H1 (cell line): ENCODE results near the gene NPTXR. TPM values are rescaled to one million over a fixed set of nuclear protein-coding genes. Genes with fewer than 3 reads are reported as not detected.

Experiments
- CTCF ChIA-PET: fragments of 300-600 bp; sonication (Branson Sonifier 250); formaldehyde crosslinking; loops from one replicate; lab custom pipeline; 2021; ENCODE audit not compliant: partially characterized antibody; lab: Charles Lee
- POLR2A ChIA-PET: fragments of 300-600 bp; sonication (Branson Sonifier 250); formaldehyde crosslinking; loops from one replicate; lab custom pipeline; 2021; ENCODE audit warnings: inconsistent platforms; ENCODE audit not compliant: partially characterized antibody; lab: Charles Lee
- DNase-seq, 2 experiments: peaks; one replicate each; pipeline versions ENCODE4 v3.0.0 to v3.0.0-alpha.2; 2010 to 2022; ENCODE audit warnings: low spot score in 2 of 2, low read depth in 1 of 2, mixed read lengths in 1 of 2
- FAIRE-seq: peaks from 2 replicates; lab custom pipeline; 2011; peaks lifted over from hg19 to GRCh38; lab: Jason Lieb, UNC
- H2AFZ ChIP-seq: 2 replicates; pipeline ENCODE4 v1.8.1; 2012; ENCODE audit warnings: low read length, inconsistent platforms
- H2AK5ac ChIP-seq: 2 replicates; pipeline ENCODE4 v1.6.1; 2013; ENCODE audit warnings: low read depth, low read length
- H2BK120ac ChIP-seq: replicated peaks from 2 replicates; pipeline ENCODE3; 2013; ENCODE audit warnings: low read depth, low read length, inconsistent platforms
- H2BK12ac ChIP-seq: 2 replicates; pipeline ENCODE4 v1.6.1; 2013; ENCODE audit warnings: low read depth, low read length
- H2BK15ac ChIP-seq: 2 replicates; pipeline ENCODE4 v1.6.1; 2013; ENCODE audit warnings: low read length
- H2BK20ac ChIP-seq: 2 replicates; pipeline ENCODE4 v1.6.1; 2013; ENCODE audit warnings: low read length
- H2BK5ac ChIP-seq: 2 replicates; pipeline ENCODE4 v1.6.1; 2013; ENCODE audit warnings: low read depth, low read length
- H3K14ac ChIP-seq: 2 replicates; pipeline ENCODE4 v1.6.1; 2013; ENCODE audit warnings: inconsistent platforms; ENCODE audit not compliant: insufficient read length
- H3K18ac ChIP-seq: 2 replicates; pipeline ENCODE4 v1.6.1; 2013; ENCODE audit warnings: low read length; ENCODE audit errors: extremely low read depth
- H3K23ac ChIP-seq: 2 replicates; pipeline ENCODE4 v1.6.1; 2013; ENCODE audit warnings: inconsistent platforms; ENCODE audit not compliant: insufficient read length
- H3K23me2 ChIP-seq: 2 replicates; pipeline ENCODE4 v1.6.1; 2013; ENCODE audit warnings: low read depth, low read length
- H3K27ac ChIP-seq: 2 replicates; pipeline ENCODE4 v1.6.1; 2011; ENCODE audit warnings: low read depth, low read length, inconsistent platforms
- H3K27me3 ChIP-seq, 4 experiments: replicated peaks in 1 of 4; 1 replicate in 1 of 4; 2 replicates in 3 of 4; pipeline versions ENCODE4 v1.6.1 to v1.8.1; 2011 to 2013; ENCODE audit warnings: low read length in 3 of 4, mild to moderate bottlenecking in 3 of 4, inconsistent platforms in 2 of 4, mixed read lengths in 2 of 4, moderate library complexity in 1 of 4; ENCODE audit not compliant: control insufficient read depth in 3 of 4, insufficient read depth in 3 of 4; ENCODE audit errors: extremely low read depth in 1 of 4
- H3K36me3 ChIP-seq, 4 experiments: 2 replicates each; pipeline versions ENCODE4 v1.6.1 to v1.8.1; 2011 to 2013; ENCODE audit warnings: mild to moderate bottlenecking in 4 of 4, low read length in 3 of 4, moderate library complexity in 2 of 4, control low read depth in 1 of 4, inconsistent platforms in 1 of 4; ENCODE audit not compliant: insufficient read depth in 4 of 4, control insufficient read depth in 2 of 4
- H3K4ac ChIP-seq: replicated peaks from 2 replicates; pipeline ENCODE3; 2013; ENCODE audit warnings: low read length, low read depth, mixed read lengths, inconsistent platforms; ENCODE audit not compliant: insufficient read length
- H3K4me1 ChIP-seq, 4 experiments: replicated peaks in 1 of 4; 1 replicate in 1 of 4; 2 replicates in 3 of 4; pipeline versions ENCODE4 v1.6.1 to v1.8.1; 2011 to 2013; ENCODE audit warnings: low read length in 3 of 4, inconsistent platforms in 2 of 4, mixed read lengths in 1 of 4; ENCODE audit not compliant: insufficient read depth in 4 of 4, control insufficient read depth in 3 of 4
- H3K4me2 ChIP-seq, 2 experiments: 2 replicates each; pipeline versions ENCODE4 v1.6.1 to v1.8.1; 2011 to 2013; ENCODE audit warnings: low read depth in 2 of 2, low read length in 2 of 2, control low read depth in 1 of 2, inconsistent platforms in 1 of 2, mild to moderate bottlenecking in 1 of 2; ENCODE audit not compliant: insufficient read depth in 1 of 2
- H3K4me3 ChIP-seq, 4 experiments: fragments of 200-600, 300-600 bp in 1 of 4; sonication (generic), shearing (Covaris generic), sonication (Bioruptor Twin) in 1 of 4; 2 replicates each; pipeline versions ENCODE4 v1.5.1 to v1.8.1; 2011 to 2016; ENCODE audit warnings: low read length in 4 of 4, low read depth in 3 of 4, control low read depth in 2 of 4, inconsistent platforms in 2 of 4, mild to moderate bottlenecking in 2 of 4, mixed read lengths in 1 of 4, moderate library complexity in 1 of 4; ENCODE audit not compliant: insufficient read depth in 2 of 4; ENCODE audit errors: extremely low read depth in 1 of 4
- H3K56ac ChIP-seq: replicated peaks from 2 replicates; pipeline ENCODE3; 2013; ENCODE audit warnings: low read depth, mild to moderate bottlenecking, mixed read lengths, low read length, inconsistent platforms; ENCODE audit not compliant: insufficient read length
- H3K79me1 ChIP-seq: 2 replicates; pipeline ENCODE4 v1.6.1; 2013; ENCODE audit warnings: low read depth, low read length, control low read depth
- H3K79me2 ChIP-seq, 2 experiments: 2 replicates each; pipeline versions ENCODE4 v1.6.1 to v1.8.1; 2012 to 2013; ENCODE audit warnings: low read length in 2 of 2, mild to moderate bottlenecking in 2 of 2, inconsistent platforms in 1 of 2; ENCODE audit not compliant: insufficient read depth in 2 of 2, control insufficient read depth in 1 of 2
- H3K9ac ChIP-seq, 4 experiments: replicated peaks in 1 of 4; 1 replicate in 1 of 4; 2 replicates in 3 of 4; pipeline versions ENCODE4 v1.6.1 to v1.8.1; 2011 to 2013; ENCODE audit warnings: low read depth in 3 of 4, low read length in 3 of 4, control low read depth in 2 of 4, mild to moderate bottlenecking in 2 of 4, moderate library complexity in 2 of 4, inconsistent platforms in 1 of 4; ENCODE audit errors: extremely low read depth in 1 of 4
- H3K9me3 ChIP-seq, 2 experiments: 2 replicates each; pipeline versions ENCODE4 v1.6.1 to v1.8.1; 2012 to 2013; ENCODE audit warnings: mild to moderate bottlenecking in 2 of 2, moderate library complexity in 2 of 2, control low read depth in 1 of 2, inconsistent platforms in 1 of 2, low read depth in 1 of 2, low read length in 1 of 2, mixed read lengths in 1 of 2; ENCODE audit not compliant: insufficient read depth in 2 of 2
- H4K20me1 ChIP-seq, 2 experiments: replicated peaks in 1 of 2; 2 replicates each; pipeline versions ENCODE3 to v1.8.1; 2011 to 2013; ENCODE audit warnings: inconsistent platforms in 2 of 2, low read length in 2 of 2, mild to moderate bottlenecking in 1 of 2; ENCODE audit not compliant: insufficient read depth in 2 of 2, control insufficient read depth in 1 of 2
- H4K5ac ChIP-seq: 2 replicates; pipeline ENCODE4 v1.6.1; 2013; ENCODE audit warnings: low read length, low read depth, mixed read lengths, inconsistent platforms; ENCODE audit not compliant: insufficient read length
- H4K8ac ChIP-seq: 2 replicates; pipeline ENCODE4 v1.8.0; 2013; ENCODE audit warnings: mild to moderate bottlenecking, moderate library complexity, low read length, inconsistent platforms; ENCODE audit not compliant: insufficient read depth; ENCODE audit errors: extremely low read depth
- H4K91ac ChIP-seq: replicated peaks from 2 replicates; pipeline ENCODE3; 2013; ENCODE audit warnings: low read length, mixed read lengths, inconsistent platforms; ENCODE audit not compliant: insufficient read length
- EGR1 ChIP-seq: IDR thresholded peaks from 2 replicates; pipeline ENCODE4 v1.6.1; 2011; ENCODE audit warnings: low read depth, low read length, borderline replicate concordance
- EP300 ChIP-seq, 2 experiments: IDR thresholded peaks; 1 replicate in 1 of 2; 2 replicates in 1 of 2; pipeline ENCODE4 v1.6.1; 2011 to 2012; ENCODE audit warnings: low read depth in 2 of 2, low read length in 2 of 2, mild to moderate bottlenecking in 2 of 2, borderline replicate concordance in 1 of 2, inconsistent platforms in 1 of 2, moderate library complexity in 1 of 2
- GTF2F1 ChIP-seq: IDR thresholded peaks from 2 replicates; pipeline ENCODE4 v1.6.1; 2012; ENCODE audit warnings: low read depth, low read length, improper control_type of control experiment, borderline replicate concordance
- HDAC6 ChIP-seq: IDR thresholded peaks from one replicate; pipeline ENCODE4 v1.7.1; 2012; ENCODE audit warnings: low read depth, mild to moderate bottlenecking, inconsistent platforms, low read length, moderate library complexity
- POLR2A ChIP-seq, 2 experiments: IDR thresholded peaks; 1 replicate in 1 of 2; 2 replicates in 1 of 2; pipeline ENCODE4 v1.6.1; 2011; ENCODE audit warnings: low read depth in 2 of 2, low read length in 2 of 2, mild to moderate bottlenecking in 2 of 2; ENCODE audit errors: control extremely low read depth in 1 of 2
- SAP30 ChIP-seq: fragments of 300-600 bp; sonication (generic); IDR thresholded peaks from 2 replicates; pipeline ENCODE4 v1.7.1; 2012; ENCODE audit warnings: low read length, moderate library complexity, mild to moderate bottlenecking, inconsistent platforms; ENCODE audit not compliant: insufficient read depth, insufficient replicate concordance
- SIN3A ChIP-seq, 2 experiments: IDR thresholded peaks in 1 of 2; conservative IDR thresholded peaks in 1 of 2; 2 replicates each; pipeline ENCODE4 v1.6.1; 2011 to 2012; ENCODE audit warnings: low read length in 2 of 2, improper control_type of control experiment in 1 of 2, low read depth in 1 of 2, mild to moderate bottlenecking in 1 of 2
- SRF ChIP-seq: IDR thresholded peaks from 2 replicates; pipeline ENCODE4 v1.6.1; 2011; ENCODE audit warnings: mild to moderate bottlenecking, low read depth, low read length, moderate library complexity
- TCF12 ChIP-seq: IDR thresholded peaks from 2 replicates; pipeline ENCODE4 v1.6.1; 2011; ENCODE audit warnings: low read depth, mild to moderate bottlenecking, low read length
- TEAD4 ChIP-seq: IDR thresholded peaks from 2 replicates; pipeline ENCODE4 v1.6.1; 2012; ENCODE audit warnings: low read depth, low read length, inconsistent platforms, mixed read lengths
- YY1 ChIP-seq: IDR thresholded peaks from 2 replicates; pipeline ENCODE4 v1.6.1; 2011; ENCODE audit warnings: low read depth, mild to moderate bottlenecking, low read length
- whole genome bisulfite sequencing, 2 experiments: shearing (Covaris generic) in 1 of 2; methylation state at CpG; one replicate each; pipeline versions ENCODE4 v1.1.6 to v1.1.7; 2013 to 2015; ENCODE audit warnings: low lambda C conversion rate in 2 of 2, mixed read lengths in 2 of 2, inconsistent platforms in 1 of 2, low coverage in 1 of 2, missing lambda C conversion rate in 1 of 2; ENCODE audit not compliant: insufficient replicate concordance in 2 of 2, insufficient coverage in 1 of 2, insufficient read length in 1 of 2; ENCODE audit errors: extremely low coverage in 1 of 2, missing lambda C conversion rate in 1 of 2; 5-methylcytosine and 5-hydroxymethylcytosine counted together
- polyA plus RNA-seq, 7 experiments: library from polyadenylated mRNA; depleted of rRNA in 3 of 7; stranded (reverse) in 5 of 7; unstranded in 2 of 7; fragments of >200 nt in 5 of 7; fragments of 200-250 nt in 2 of 7; gene quantifications; 1 replicate in 5 of 7; 2 replicates in 1 of 7; 4 replicates in 1 of 7; pipeline versions ENCODE4 v1.2.1 to v1.2.3, GENCODE V29; 2011 to 2013; ENCODE audit warnings: missing spikeins in 2 of 7, mixed read lengths in 2 of 7
- total RNA-seq: library from RNA; stranded (reverse); fragmentation: NEBNext Ultra II Directional; extraction: Animal tissue kit (Norgen Biotek cat#: 25700); gene quantifications from 2 replicates; pipeline ENCODE4 v1.2.1, GENCODE V29; 2021

Gene NPTXR
- total and polyA plus RNA-seq, 2 of the 8 experiments (the other 6 are each of a cell fraction or from before 2014, with no cell fraction given) = 3.7 to 6.4 TPM

DNA sequence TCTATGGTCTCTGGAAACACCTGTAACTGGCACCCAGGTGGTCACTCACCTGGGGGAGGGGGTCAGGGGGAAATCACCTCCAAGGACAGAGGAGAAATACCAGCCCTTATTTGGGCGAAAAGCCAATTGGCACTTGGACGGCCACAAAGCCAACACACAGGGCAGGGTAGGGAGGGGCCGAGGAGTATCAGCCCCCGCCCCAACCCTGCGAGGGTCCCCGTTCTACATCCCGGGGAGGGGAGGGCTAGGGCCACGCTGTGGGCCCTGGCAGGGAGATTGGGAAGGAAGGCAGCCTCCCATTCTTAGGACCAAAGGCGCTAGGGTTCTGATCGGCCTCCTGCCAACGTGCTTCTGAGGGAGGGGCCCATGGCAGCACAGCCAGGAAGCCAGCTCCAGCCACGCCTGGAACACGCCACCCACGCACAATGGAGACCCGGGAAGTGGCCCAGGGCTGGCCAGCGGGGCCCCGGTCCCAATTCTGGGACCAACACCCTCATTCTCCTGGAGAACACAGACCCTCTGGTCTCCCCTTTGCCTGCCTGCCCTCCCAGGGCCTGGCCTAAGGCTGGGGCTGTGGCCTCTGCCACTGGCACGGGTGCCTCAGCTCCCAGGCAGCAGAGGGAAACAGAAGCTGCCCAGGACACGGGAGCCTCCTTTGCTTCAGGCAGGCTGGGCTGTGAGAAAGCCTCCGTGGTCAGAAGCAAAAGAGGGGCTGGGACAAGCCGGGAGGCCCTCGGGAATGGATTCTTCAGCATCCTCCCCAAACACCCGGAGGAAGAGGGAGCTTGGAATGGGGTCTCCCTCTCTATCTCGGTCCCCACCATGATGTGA is 20.7 kb upstream of the NPTXR start:
- Histone ChIP-seq H2BK12ac (peak overlapping the region; percentile 60; the same call in 1 of the 2 replicates), H3K23ac (no peak overlapping the region), H3K36me3 (peaks cover 0 to 20% (median 9%) of the 10 kb centered on the region in 4 experiments; a peak in 4 of 8 replicates), H3K4me3 (no peak overlapping the region), H3K4me2 (no peak overlapping the region), H2AFZ (no peak overlapping the region), H3K79me1 (peaks cover 7% of the 10 kb centered on the region), H2AK5ac (no peak overlapping the region), H2BK120ac (no peak overlapping the region), H3K18ac (no peak overlapping the region; the same call in none of the 2 replicates), H3K23me2 (no peaks in the 10 kb centered on the region; the same call in 1 of the 2 replicates), H3K14ac (no peak overlapping the region), H4K5ac (no peak overlapping the region), H3K4me1 (peaks cover 2 to 36% (median 26%) of the 10 kb centered on the region in 4 experiments), H3K79me2 (no peaks in the 10 kb centered on the region), H3K27me3 (no peaks in the 10 kb centered on the region), H3K56ac (no peak overlapping the region), H3K27ac (peak overlapping the region; percentile 72), H3K9me3 (no peaks in the 10 kb centered on the region), H4K8ac (peak overlapping the region; percentile 59; the same call in 1 of the 2 replicates), H2BK20ac (no peak overlapping the region), H3K4ac (no peak overlapping the region), H4K91ac (no peak overlapping the region), H2BK15ac (no peak overlapping the region), H4K20me1 (peaks cover 18 to 24% of the 10 kb centered on the region in 2 experiments), H2BK5ac (peak overlapping the region; percentile 81), H3K9ac (peak overlapping the region in 2 of 4 experiments; percentile 25 to 39; a peak in 2 of 7 replicates)
- DNase-seq = no peak
- CTCF ChIA-PET = interaction anchor here (0.7 to 8.1 kb wide), 8 partner anchors 9 to 140 kb away, joined by 3 to 79 read pairs (median 3); no protein-coding TSS in a partner anchor
- no peak for FAIRE-seq
- WGBS, 2 experiments = 76% methylated on average over 17 of the region's 24 CpGs; no CpG with 5 or more reads in 1 of the 2 experiments
- POLR2A ChIA-PET = interaction anchor here (0.7 to 1.1 kb wide), 4 partner anchors 10 to 87 kb away, joined by 3 to 4 read pairs (median 4); no protein-coding TSS in a partner anchor
- TF ChIP-seq TEAD4 = 0 out of 2 replicates have a peak, but pooled peaks have one; percentile 37
- no peak for TF ChIP-seq EGR1
- TF ChIP-seq SIN3A (conservative IDR thresholded peaks at IDR 0.05 in 1 of 2, IDR thresholded peaks at IDR 0.05 in 1 of 2; ENCODE audit: low read depth in 1 of 2, low read length in 2 of 2) = no peak
- TF ChIP-seq HDAC6 = no peak
- TF ChIP-seq POLR2A (IDR thresholded peaks at IDR 0.05; ENCODE audit: control extremely low read depth in 1 of 2, low read depth in 2 of 2, low read length in 2 of 2) = peak in 1 of 2 experiments; percentile 53; a peak in 1 of 3 replicates
- peak; percentile 97 for TF ChIP-seq SRF
- TF ChIP-seq TCF12 = no peak
- 0 out of 2 replicates have a peak, but pooled peaks have one; percentile 2 for TF ChIP-seq YY1
- peak in 1 of 2 experiments; percentile 34; a peak in 1 of 3 replicates for TF ChIP-seq EP300 (IDR thresholded peaks at IDR 0.05; ENCODE audit: borderline replicate concordance in 1 of 2, low read depth in 2 of 2, low read length in 2 of 2)
- TF ChIP-seq SAP30 = no peak
- TF ChIP-seq GTF2F1 = no peak
